ENCODE results near the gene CDH16. TPM values are rescaled to one million over a fixed set of nuclear protein-coding genes. Genes with fewer than 3 reads are reported as not detected.

Gene CDH16
- total RNA-seq, 1 donor from 2014 or later = not detected

DNA sequence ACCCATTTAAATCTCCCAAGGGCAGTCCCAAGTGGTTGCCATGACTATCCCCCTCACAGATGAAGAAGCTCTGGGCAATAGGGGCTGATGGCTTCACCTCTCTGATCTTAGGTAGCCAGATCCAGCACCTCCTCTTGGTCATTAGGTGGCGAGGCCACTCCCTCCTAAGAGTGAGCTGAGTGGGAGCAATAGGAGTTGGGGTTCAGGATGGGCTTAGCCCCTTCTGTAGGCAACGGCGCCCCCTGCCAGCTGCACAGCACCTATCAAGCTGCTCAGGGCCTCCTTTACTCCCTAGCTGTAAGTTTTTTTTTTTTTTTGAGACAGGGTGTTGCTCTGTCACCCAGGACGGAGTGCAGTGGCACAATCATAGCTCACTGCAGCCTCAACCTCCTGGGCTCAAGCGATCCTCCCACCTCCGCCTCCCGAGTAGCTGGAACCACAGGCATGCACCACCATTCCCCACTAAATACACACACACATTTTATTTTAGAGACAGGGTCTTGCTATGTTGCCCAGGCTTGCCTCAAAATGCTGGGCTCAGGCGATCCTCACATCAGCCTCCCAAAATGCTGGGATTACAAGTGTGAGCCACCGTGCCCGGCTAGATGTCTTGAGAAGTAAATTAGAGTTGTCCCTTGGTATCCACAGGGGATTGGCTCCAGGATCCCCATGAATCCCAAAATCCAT is 10.2 kb upstream of the CDH16 start:
- Mint-ChIP-seq H3K27ac (no peak overlapping the region), H3K36me3 (peaks cover 2% of the 10 kb centered on the region), H3K27me3 (ENCODE audit: low read depth) (peaks cover 42% of the 10 kb centered on the region), H3K4me1 (peaks cover 22% of the 10 kb centered on the region), H3K9me3 (no peaks in the 10 kb centered on the region), H3K4me3 (no peak overlapping the region)
- TF ChIP-seq, protein P1, sequence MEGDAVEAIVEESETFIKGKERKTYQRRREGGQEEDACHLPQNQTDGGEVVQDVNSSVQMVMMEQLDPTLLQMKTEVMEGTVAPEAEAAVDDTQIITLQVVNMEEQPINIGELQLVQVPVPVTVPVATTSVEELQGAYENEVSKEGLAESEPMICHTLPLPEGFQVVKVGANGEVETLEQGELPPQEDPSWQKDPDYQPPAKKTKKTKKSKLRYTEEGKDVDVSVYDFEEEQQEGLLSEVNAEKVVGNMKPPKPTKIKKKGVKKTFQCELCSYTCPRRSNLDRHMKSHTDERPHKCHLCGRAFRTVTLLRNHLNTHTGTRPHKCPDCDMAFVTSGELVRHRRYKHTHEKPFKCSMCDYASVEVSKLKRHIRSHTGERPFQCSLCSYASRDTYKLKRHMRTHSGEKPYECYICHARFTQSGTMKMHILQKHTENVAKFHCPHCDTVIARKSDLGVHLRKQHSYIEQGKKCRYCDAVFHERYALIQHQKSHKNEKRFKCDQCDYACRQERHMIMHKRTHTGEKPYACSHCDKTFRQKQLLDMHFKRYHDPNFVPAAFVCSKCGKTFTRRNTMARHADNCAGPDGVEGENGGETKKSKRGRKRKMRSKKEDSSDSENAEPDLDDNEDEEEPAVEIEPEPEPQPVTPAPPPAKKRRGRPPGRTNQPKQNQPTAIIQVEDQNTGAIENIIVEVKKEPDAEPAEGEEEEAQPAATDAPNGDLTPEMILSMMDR (IDR thresholded peaks at IDR 0.05; ENCODE audit: unreplicated experiment) = no peak
- no peak for DNase-seq (ENCODE audit: low spot score in 2 of 2, unreplicated experiment in 2 of 2)

DNA sequence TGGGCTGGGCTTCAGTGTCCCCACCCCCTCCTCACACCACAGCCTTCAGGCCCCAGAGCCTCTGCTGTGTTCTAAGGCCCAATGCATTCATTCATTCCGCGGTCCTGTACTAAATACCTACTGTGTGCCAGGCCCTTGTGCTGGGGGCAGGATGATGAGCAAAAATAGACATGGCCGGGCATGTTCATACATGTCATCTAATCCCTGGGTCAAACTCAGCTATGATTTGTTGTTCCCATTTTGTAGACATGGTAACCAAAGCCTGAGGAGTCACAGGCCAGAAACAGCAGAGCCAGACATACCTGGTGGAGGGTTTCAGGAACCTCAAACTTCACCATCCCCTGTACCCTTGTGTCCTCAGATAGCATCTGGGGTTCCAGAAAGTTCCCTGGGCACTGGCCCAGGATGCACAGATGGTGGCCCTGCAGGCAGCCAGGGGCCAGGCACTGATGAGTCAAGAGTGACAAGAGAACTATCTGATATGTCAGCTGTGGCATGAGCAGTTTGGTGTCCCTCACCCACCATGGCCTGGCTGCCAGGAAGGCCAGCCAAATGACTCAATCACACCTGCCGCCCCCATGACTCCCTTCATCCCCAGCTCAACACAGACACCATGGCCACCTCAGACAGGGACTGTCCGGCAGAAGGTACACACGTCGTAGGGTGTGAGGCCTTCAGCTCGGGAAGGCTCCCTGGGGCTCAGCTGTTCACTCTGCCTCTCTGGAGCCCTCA is 9.4 kb upstream of the CDH16 start:
- DNase-seq (ENCODE audit: low spot score in 2 of 2, unreplicated experiment in 2 of 2) = no peak
- Mint-ChIP-seq H3K27ac (no peak overlapping the region), H3K4me3 (no peak overlapping the region), H3K36me3 (peaks cover 2% of the 10 kb centered on the region), H3K4me1 (peaks cover 21% of the 10 kb centered on the region), H3K9me3 (no peaks in the 10 kb centered on the region), H3K27me3 (ENCODE audit: low read depth) (peaks cover 50% of the 10 kb centered on the region)
- TF ChIP-seq, protein P1 (IDR thresholded peaks at IDR 0.05; ENCODE audit: unreplicated experiment) = no peak

DNA sequence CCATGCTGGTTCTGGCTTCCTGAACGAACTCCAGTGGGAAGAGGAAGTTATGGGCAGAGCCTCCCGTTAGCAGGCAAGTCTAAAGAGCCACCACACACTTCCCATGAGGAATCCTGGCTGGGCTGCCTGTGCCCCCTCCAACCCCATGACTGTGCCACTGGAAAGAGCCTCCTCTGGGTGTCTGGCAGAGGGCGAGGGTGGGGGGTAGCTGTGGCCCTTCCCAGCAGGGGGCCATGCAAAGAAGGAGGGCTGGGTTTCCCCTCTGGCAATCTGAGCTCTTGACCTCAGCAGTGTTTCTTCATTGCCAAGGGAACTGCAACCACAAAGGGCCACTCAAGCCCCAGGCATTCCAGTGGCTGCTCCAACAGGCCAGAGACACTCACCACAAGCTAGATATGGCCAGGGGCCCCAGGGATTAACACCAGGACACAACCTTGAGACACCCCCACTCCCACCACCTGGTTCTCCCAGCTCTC is 8.3 kb upstream of the CDH16 start:
- TF ChIP-seq, protein P1 (IDR thresholded peaks at IDR 0.05; ENCODE audit: unreplicated experiment) = no peak
- peaks cover 15% of the 10 kb centered on the region for H3K4me1 Mint-ChIP-seq
- H3K27me3 Mint-ChIP-seq (ENCODE audit: low read depth) = peaks cover 59% of the 10 kb centered on the region
- no peak for DNase-seq (ENCODE audit: low spot score in 2 of 2, unreplicated experiment in 2 of 2)
- H3K4me3 Mint-ChIP-seq = no peak overlapping the region
- H3K36me3 Mint-ChIP-seq = peaks cover 2% of the 10 kb centered on the region
- H3K9me3 Mint-ChIP-seq = no peaks in the 10 kb centered on the region
- no peak overlapping the region for H3K27ac Mint-ChIP-seq

DNA sequence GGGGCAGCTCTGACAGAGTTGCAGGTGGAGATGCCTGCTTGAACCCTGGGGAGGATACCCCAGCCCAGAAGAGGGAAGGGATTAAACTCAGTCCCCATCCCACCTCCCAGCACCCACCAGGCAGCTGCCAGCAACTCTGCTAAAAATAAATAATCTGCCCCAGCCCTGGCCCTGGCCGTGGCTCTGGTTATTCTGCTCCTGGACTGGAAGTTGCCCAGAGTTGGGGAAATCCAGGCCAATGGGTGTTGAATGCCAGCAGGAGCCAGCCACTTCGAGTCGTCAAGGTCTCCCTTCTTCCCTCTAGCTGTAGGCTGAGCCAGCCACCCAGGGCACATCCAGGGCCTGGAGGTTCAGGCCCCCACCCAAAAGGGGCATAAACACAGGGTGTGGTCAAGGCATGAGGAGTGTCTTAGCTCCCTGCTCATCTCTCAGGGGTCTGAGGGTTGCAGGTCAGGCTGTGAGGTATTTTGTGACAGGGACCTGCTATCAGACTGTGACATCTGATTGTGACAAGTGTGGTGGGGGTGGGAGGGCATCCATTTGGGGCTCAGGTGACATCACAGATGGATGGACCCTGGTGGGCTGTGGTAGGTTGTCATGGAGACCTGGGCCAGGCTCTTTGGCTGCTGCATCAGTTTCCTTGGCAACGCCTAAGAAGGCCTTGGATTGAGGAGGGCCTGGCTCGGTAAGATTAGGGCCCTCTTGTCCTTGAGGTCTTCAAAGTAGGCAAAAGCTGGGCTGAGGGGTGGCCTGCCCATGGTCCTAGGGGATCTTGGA is 7.7 kb upstream of the CDH16 start:
- Mint-ChIP-seq H3K27me3 (ENCODE audit: low read depth) (peaks cover 65% of the 10 kb centered on the region), H3K4me1 (peaks cover 15% of the 10 kb centered on the region), H3K4me3 (no peak overlapping the region), H3K9me3 (no peaks in the 10 kb centered on the region), H3K36me3 (no peaks in the 10 kb centered on the region), H3K27ac (no peak overlapping the region)
- TF ChIP-seq, protein P1 (IDR thresholded peaks at IDR 0.05; ENCODE audit: unreplicated experiment) = no peak
- no peak for DNase-seq (ENCODE audit: low spot score in 2 of 2, unreplicated experiment in 2 of 2)

DNA sequence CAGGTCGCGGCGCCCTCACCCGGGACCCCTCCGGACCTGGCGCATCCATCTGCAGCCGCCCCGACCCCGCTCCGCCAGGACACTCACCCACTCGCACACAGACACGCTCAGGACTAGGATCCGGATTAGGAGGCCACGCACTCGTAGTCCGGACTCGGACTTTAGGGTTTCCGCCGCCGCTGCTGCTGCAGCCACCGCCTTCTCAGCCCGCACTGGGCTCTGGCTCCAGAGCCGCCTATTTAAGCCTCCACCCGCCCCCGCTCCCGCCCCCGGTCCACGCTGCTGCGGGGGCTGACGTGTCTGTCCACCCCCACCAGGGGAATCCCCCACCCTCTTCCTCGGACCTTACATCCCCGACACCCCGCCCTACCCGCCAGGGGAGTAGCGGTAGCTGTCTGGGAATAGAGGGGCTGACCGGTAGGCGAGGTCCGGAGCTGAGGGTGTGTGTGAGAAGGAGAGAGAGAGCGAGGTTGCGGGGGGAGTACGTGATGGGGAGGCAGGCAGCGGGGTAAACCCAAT is 6.7 kb upstream of the CDH16 start, which contains the start of gene RRAD:
Gene RRAD (minus strand): TSS at position 214 of the 519 bp plus-strand sequence. CDS start 356 bp downstream, outside the sequence.
- no peaks in the 10 kb centered on the region for H3K36me3 Mint-ChIP-seq
- H3K27me3 Mint-ChIP-seq (ENCODE audit: low read depth) = peaks cover 74% of the 10 kb centered on the region
- DNase-seq (ENCODE audit: low spot score in 2 of 2, unreplicated experiment in 2 of 2) = no peak
- H3K9me3 Mint-ChIP-seq = no peaks in the 10 kb centered on the region
- peak within 1 kb of the TSS; percentile 73 for H3K4me3 Mint-ChIP-seq
- H3K27ac Mint-ChIP-seq = no peak within 1 kb of the TSS
- TF ChIP-seq, protein P1 (IDR thresholded peaks at IDR 0.05; ENCODE audit: unreplicated experiment) = no peak
- H3K4me1 Mint-ChIP-seq = peaks cover 15% of the 10 kb centered on the region
